ENCODE results near the gene ADCY2. TPM values are rescaled to one million over a fixed set of nuclear protein-coding genes. Genes with fewer than 3 reads are reported as not detected.

ADCY2 gene
- total RNA-seq, 1 experiment from 2014 or later: 31.3 TPM

- H4K5ac ChIP-seq (ENCODE audit: insufficient read length, low read depth, low read length): no peak overlapping the region
- no peaks in the 10 kb centered on the region for H4K20me1 ChIP-seq (ENCODE audit: control insufficient read depth, insufficient read depth, insufficient read length)
- no peak overlapping the region for H2BK15ac ChIP-seq (ENCODE audit: low read depth, low read length)
- H3T11ph ChIP-seq (ENCODE audit: low read length): no peak overlapping the region
- peaks cover 15 to 49% of the 10 kb centered on the region in 2 experiments for H3K4me1 Mint-ChIP-seq
- no peak overlapping the region for H3K9ac ChIP-seq (ENCODE audit: extremely low read depth, insufficient read length, low read length)
- peaks cover 3 to 5% (median 4%) of the 10 kb centered on the region in 3 experiments; a peak in 3 of 7 replicates for H3K36me3 Mint-ChIP-seq (ENCODE audit: insufficient read depth in 1 of 3, low read depth in 3 of 3)
- peaks cover 7% of the 10 kb centered on the region for H3K4me1 ChIP-seq (ENCODE audit: insufficient read depth, low read length)
- H3K14ac ChIP-seq (ENCODE audit: insufficient read depth, low read length): no peak overlapping the region
- H2AK5ac ChIP-seq (ENCODE audit: insufficient read length, low read length): no peak overlapping the region
- H2BK5ac ChIP-seq (ENCODE audit: insufficient read length, low read length): no peak overlapping the region
- H2BK20ac ChIP-seq (ENCODE audit: low read depth, low read length, poor library complexity, severe bottlenecking): no peak overlapping the region
- H3K9me3 ChIP-seq (ENCODE audit: control insufficient read depth, low read depth, low read length): no peaks in the 10 kb centered on the region
- H3K27ac Mint-ChIP-seq: peak overlapping the region in 2 of 3 experiments; percentile 54 to 85; a peak in 3 of 7 replicates
- H3K27ac ChIP-seq (ENCODE audit: insufficient read length, low read depth, low read length): no peak overlapping the region
- no peak overlapping the region for H2BK12ac ChIP-seq (ENCODE audit: insufficient read length, low read depth, low read length)
- H3K4ac ChIP-seq (ENCODE audit: low read depth, low read length): no peak overlapping the region
- H3K23ac ChIP-seq (ENCODE audit: insufficient read length, low read depth, low read length): no peak overlapping the region
- no peaks in the 10 kb centered on the region for H3K27me3 Mint-ChIP-seq (ENCODE audit: low read depth)
- no peak for DNase-seq
- no peak overlapping the region for H4K91ac ChIP-seq (ENCODE audit: insufficient read length, low read depth, low read length)
- H3K4me2 ChIP-seq (ENCODE audit: insufficient read depth, insufficient read length, low read length): no peak overlapping the region
- H3K27me3 ChIP-seq (ENCODE audit: insufficient read depth, low read length): no peaks in the 10 kb centered on the region
- H3K79me2 ChIP-seq (ENCODE audit: insufficient read depth, low read length): peaks cover 10% of the 10 kb centered on the region; the same call in 1 of the 2 replicates
- H3K4me3 Mint-ChIP-seq: no peak overlapping the region
- no peak overlapping the region for H2AFZ ChIP-seq (ENCODE audit: low read length)
- no CpG with 5 or more reads among the region's 1 CpG for WGBS (ENCODE audit: extremely low coverage, insufficient read length, low lambda C conversion rate)
- H3K79me1 ChIP-seq (ENCODE audit: insufficient read depth, low read depth, low read length, poor library complexity, severe bottlenecking): no peaks in the 10 kb centered on the region
- no peak for TF ChIP-seq CTCF (conservative IDR thresholded peaks at IDR 0.05)
- no peak overlapping the region for H3K56ac ChIP-seq (ENCODE audit: insufficient read length, low read depth, low read length)
- H4K8ac ChIP-seq (replicated peaks; ENCODE audit: insufficient read length, low read depth, low read length): no peak overlapping the region
- no peaks in the 10 kb centered on the region for H3K23me2 ChIP-seq (ENCODE audit: insufficient read length, low read depth, low read length, poor library complexity, severe bottlenecking)
- no peak overlapping the region for H3K18ac ChIP-seq (ENCODE audit: insufficient read length, low read depth, low read length)
- no peaks in the 10 kb centered on the region; a peak in 1 of 5 replicates for H3K9me3 Mint-ChIP-seq
- no peak overlapping the region for H2BK120ac ChIP-seq (ENCODE audit: low read depth, low read length, poor library complexity, severe bottlenecking)
Observed at GRCh38 chr5:7462758-7463157, 66.8 kb downstream of the ADCY2 start.

Measured in H9 (cell line).